HG03039 (cell line): ENCODE results near the gene SLC35G2.
"Not testable (repeated sequence)": the region's sequence is repeated elsewhere in the genome, so short reads cannot be mapped to it uniquely, and the experiment has no call there.

Source experiments
- ATAC-seq: cut with Tn5 transposase; IDR thresholded peaks from one replicate; pipeline ENCODE4 v1.9.1; 2021; ENCODE audit warnings: mild to moderate bottlenecking, moderate library complexity; ENCODE audit not compliant: unreplicated experiment

Gene SLC35G2

DNA sequence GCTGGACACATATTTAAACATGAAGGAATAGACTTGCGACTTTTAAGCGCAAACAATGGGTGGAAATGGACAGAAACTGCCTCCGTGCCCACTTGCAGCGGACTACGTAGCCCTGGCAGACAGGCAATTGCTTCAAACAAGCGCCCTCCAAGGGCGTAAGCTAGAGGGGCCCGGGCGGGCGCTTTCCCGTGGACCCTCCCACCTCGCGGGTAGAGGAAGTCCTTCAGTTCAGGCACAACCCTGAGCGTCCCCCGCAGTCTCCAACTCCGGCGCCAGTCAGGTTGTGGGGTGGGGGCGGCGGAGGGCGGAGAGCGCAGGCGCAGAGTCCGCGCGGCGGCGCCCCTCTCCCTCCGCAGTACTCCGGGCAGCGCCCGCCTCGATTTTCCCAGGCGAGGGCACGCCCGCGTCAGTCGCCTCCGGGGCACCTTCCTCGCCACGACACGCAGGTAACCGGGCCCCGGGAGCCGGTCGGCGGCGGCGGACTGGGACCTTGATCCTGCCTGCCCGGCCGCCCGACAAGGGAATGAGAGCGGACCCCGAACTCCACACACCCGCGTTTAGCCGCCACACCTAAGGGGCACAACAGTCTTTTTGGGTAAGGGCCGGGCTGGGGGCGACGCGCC is at the start of gene SLC35G2:
TSS of gene SLC35G2 (plus strand) at position 358 of the 623 bp plus-strand sequence. CDS start 35,335 bp downstream, outside the sequence.
- no peak for ATAC-seq

DNA sequence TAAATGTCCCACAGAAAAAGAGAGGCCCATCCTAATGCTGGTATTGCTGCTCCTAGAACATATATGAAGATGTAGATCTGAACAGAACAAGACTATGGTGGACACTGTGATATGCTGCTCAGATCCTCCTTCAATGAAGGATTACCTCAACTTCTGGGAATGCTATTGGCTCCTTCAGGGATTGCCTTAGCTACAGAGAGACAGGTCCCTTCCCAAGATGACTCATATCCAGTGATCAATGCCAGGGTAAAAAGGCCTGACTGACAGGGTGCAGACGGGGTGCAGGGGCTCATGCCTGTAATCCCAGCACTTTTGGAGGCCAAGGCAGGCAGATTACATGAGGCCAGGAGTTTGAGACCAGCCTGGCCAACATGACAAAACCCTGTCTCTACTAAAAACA is 46.2 kb upstream of the SLC35G2 start:
- no peak for ATAC-seq

DNA sequence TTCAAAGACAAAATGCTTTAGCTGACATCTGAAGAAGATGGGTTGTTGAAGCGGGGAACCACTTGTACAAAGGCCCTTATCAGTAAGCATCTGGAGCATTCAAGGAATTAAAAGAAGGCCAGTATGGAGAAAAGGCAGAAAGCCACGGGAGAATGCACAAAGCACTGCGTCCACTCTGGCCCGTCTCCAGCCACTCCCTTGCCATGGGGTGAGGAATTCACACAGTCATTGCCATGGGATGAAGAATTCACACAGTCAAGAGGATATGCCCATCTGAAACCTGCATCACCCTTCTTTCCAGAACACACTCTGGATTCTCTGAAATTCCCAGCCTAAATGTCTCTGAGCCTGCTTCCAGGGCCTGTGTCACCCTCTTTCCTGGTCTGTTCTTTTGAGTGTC is 40.1 kb upstream of the SLC35G2 start:
- no peak for ATAC-seq

DNA sequence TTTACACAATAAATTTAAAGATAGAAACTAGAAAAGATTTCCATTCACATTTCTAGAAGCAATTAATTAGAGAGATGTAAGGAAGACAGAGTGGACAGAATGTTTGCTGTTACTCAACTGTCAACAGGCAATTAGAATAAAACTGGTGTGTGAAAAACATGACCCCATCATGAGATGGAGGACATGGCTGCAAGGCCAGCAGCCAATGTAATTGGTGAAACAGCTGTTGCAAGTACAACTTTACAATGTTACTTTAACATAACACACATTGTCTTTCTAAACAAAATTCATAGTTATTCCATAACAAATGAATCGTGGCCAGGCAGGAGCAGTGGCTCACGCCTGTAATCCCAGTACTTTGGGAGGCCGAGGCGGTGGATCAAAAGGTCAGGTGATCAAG is 38.2 kb upstream of the SLC35G2 start:
- ATAC-seq, result no peak

DNA sequence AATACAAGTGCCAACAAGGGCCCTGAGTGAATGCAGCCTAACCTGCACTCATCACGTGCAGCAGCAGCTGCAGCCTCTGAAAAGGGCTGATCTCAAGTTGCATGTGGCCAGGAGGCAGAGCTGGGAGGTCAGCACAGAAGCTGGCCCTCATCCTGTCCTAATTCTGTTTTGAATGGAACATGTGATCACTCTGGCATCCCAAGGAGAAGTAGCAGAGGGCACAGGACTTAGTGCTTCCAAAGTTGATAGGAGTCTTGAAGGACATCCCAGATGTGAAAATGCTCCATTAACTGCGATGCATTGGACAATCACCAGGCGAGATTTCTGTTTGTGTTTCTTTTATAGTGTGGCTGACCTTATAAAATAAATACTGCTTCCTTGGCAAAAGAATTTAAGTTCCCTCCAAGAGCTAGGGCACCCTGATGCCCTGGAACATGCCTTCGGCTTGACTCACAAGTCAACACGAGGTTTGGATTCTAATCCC is 35.2 kb upstream of the SLC35G2 start:
- ATAC-seq, result no peak

DNA sequence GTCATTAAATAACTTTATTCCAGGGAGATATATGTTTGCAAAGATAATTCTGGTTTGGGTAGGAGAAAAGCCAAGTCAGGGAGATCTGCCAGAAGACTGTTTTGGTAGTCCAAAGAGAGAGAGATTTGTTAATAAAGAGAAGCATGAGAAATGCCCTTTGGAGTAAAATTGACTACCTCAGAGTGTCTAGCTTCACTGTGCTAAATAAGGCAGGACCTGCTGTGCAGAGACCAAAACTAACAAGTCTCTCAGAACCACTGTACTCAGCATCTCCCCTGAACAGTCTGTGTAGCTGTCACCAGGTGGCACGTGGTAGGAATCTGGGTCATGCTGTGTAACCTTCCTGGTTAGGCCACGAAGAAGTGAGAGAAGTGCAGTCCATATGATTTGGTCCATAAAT is 31.6 kb upstream of the SLC35G2 start:
- no peak for ATAC-seq

DNA sequence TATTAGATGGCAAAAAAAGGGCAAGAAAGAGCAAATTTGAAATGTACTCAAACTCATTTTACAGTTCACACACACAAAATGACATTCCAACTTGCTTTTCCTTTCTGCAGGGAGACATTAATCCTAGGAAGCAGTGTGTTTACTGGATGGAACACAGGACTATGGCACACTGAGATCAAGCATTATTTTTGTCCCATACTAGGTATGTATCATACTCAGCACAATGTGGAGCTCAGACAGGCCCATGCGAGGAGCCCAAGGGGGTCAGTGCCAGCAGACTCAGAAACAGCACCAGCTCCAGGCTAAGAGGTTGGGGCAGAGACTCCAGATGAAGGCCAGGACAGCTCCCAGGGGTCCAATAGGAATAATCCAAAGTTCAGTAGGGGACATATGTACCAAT is 30.8 kb upstream of the SLC35G2 start:
- ATAC-seq, result no peak

DNA sequence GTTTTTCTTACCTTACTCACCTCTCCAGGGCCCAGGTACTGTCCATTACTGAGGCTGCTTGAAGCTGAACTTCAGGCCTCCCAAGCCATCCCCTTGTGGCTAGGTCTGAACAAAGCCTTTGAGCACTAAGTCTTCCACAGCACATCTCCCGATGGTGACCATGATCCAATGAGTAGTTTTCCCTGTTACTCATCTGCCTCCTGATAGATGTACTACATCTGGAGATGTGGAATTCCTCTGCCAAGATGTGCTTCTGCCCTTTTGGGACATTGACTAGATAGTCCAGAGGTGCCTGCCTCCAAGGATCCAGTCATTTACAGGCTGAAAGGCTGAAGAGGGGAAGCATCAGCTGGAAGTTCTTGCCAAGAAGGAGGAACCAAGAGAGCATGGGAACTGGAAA is 28.9 kb upstream of the SLC35G2 start:
- no peak for ATAC-seq

DNA sequence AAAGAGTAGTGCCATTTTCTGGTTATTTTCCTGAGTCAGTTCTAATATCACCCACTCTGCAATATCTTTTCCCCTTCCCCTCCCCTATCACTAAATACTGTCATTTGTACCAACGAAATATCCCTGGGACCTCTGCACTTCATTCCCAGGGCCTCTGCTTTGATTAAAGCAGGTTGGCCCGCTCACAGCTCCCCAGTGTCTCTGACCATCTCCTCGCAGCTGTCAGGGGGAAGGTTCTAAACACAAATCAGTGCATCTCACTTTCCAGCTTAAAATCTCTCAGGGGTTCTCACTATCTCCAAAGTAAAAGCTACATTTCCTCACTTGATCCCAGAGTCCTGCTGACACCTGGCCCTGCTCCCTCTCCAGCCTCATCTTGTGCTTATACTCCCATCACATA is 28.1 kb upstream of the SLC35G2 start:
- no peak for ATAC-seq

DNA sequence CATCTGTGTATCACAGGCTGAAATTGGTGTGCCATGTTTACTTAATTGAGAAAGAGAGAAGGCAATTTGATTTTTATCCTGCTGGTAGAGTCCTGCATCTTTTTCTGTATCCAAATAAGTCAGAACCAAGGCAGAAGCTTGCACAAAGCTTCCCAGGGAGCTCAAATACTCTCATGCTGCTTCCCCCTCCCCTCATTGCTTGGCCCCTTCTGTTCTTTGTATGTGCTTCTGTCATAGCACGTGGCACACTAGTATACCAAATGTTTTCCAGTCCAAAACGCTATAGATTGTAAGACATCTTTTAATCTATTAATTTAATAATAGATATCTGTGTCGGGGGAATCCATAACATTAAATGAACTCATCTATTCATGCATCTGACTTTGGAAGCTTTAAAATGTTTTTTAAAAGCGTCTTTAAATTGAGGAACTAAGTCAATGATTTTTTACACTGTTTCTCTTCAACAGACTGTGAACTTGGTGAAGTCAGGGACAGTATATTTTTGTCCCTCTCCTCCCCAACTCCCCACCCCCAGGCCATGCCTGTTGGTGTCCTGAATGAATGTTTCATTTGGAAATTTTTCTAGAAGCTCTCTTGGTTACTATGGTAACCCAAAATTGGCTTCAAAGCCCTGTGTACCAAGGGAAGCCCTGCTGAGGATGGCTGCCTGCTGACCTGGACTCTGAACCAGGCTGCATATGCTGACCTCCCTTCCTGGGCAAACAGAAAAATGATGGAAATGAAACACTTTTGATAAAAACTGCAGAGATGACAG is 26.2 kb upstream of the SLC35G2 start:
- no peak for ATAC-seq

DNA sequence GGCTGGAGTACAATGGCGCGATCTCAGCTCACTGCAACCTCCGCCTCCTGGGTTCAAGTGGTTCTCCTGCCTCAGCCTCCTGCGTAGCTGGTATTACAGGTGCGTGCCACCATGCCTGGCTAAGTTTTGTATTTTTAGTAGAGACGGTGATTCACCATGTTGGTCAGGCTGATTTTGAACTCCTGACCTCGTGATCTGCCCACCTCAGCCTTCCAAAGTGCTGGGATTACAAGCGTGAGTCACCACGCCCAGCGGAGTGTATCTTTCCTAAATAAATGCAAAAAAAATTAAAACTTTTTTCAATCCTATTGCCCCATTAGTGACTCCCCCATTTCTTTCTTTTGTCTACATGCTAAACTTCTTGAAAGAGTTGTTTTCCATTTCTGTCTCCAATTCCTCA is 17.8 kb upstream of the SLC35G2 start:
- ATAC-seq, result not testable (repeated sequence)

DNA sequence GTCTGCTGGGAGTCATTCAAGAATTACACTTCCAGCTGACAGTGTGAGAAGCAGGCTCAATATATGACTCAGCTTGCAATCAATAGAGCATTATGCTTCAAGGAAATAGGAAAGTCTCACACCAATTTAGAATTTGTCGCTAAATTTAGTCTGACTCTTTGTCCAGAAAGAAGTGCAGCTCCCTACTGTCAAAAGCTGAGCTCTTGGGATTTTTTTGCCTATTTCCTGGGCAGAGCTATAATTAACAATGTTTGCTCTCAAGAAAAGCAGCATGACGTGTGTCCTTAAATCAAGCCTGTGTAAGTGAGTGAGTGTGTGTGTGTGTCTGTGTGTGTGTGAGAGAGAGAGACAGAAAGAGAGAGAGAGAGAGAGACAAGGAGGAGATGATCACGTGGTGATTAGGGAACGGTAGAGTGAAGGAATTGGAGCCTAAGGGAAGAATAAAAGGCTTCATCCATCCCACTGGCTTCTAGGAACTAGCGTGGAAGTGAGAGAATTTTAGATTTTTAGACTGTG is 16.4 kb upstream of the SLC35G2 start:
- ATAC-seq, result no peak

DNA sequence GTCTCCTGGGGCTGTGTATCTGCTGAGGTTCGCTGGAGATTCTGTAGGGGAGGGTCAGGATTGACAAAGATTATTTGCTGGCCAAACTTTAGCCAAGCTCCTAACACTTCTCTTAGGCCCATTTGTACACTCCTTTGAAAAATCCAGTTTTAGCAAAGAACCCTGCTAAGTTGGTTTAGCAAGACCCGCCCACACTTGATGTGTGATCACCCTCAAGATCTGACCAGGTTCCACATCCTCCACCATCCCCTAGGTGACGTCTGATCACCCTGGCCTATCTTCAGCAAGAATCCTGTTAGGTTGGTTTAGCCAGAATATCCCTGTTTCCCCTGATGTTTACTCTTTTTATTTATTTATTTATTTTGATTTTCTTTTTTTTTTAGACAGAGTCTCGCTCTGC is 14.8 kb upstream of the SLC35G2 start:
- ATAC-seq, result no peak

DNA sequence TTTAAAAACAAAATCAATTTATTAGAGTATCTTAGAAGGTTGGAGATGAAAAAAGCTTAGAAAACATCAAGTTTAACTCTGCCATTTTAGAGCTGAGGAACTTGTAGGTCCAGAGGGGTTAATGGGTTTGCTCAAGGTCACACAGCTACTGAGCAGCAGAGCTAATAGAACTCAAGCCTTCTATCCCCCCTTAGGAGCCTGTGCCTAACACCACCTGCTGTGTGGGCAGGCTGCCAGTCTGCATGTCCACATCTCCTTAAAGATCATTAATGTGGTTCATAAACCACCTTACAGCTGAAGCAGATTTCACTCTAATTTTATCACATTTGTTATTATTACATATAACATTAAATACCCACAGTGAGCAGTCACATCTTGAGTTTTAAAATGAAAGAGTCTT is 14.1 kb upstream of the SLC35G2 start:
- no peak for ATAC-seq

DNA sequence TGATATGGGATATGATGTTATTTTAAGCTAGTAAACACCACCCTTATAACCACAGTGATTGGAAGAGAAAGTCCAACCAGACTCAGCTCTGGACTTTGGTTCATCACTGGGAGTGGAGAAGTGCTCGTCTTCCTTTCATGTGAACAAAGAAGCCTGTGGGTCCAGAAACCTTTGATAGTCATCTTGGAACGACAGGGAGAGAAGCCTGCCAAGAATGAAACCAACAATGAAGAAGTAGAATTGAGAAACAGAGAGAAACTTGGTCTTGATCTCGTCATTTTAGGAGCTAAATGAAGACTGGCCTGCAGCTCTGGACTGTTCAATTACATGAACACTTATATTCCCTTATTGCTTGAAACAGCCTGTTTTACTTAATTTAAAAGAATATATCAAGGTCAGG is 13.1 kb upstream of the SLC35G2 start:
- no peak for ATAC-seq

DNA sequence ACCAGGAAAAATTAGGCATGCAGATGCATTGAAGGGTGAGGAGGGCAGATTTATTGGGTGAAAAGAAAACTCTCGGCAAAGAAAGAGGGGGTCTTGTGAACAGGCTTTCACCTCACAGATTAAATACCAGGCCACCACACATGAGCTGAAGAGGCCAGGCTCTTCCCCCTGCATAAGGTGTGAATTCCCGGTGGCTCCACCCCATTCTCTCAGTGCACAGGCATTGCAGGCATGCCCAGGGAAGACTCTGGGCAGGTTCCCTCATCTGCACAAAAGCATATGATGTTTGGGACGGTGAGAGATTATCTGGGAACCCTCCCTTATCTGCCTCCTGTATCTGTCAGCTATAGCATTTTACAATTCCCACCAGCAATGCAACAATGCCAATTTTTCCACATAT is 7.2 kb upstream of the SLC35G2 start:
- ATAC-seq, result no peak

DNA sequence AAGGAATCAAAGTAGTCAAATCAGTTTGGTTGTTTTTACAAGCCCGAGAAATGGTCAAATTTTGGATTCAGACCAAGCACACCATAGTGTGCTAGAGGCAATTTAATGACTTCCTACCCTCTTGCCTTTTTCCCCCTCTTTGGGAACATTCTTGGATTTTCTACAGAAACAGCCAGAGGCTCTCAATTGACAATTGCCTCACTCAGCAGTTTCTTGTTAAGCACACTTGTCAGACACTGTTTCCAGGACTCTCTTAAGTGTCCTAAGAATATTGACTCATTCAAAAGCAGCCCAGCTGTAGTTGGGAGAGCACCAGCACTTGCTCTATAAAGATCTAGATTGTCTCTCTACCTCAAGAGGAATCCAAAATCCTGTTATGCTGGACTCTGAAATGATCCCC is 1.5 kb upstream of the SLC35G2 start:
- no peak for ATAC-seq

DNA sequence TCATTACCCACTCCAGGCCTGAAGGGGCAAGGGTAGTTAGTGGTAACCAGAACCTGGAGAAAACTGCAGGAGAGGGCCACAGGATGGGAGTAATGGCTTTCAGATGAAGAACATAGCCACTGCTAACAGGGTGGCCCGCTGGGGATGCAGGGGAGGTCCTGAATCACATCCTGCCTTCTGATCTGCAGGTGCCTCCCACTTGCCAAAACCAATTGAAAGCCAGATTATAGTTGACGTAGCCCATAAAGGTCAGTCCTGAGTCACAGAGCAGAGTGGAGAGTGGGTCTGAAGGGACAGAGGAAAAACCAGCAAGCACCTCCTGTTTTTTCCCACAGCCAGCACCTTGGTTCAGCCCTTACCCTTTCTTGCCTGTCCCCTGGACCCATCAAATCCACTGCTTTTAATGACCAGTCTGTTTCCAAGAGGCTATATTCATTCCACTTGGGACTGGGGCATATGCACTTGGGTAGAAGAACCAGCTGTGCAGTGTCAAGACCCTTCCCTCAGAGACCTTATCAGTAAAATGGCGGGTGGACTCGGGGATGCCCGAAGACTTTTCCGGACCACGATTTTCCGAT is 646 bp upstream of the SLC35G2 start:
- peak; percentile 58 for ATAC-seq

DNA sequence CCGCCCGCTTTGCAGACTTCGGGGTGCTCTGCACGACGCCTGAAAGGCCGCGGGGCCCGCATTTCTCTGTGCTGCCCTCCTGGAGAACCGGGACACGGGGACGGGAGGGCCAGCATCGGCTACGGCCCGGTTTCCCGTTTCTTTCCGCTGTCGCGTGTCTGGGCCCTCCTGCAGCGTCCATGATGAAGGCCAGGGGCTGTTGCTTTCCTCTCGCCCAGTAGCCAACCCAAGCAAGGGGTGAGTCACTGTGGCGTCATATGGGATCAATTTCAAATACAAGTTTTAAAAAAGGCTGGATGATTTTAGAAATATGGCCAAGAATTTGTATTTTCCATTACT is 435 bp downstream of the SLC35G2 start:
- ATAC-seq, result no peak

DNA sequence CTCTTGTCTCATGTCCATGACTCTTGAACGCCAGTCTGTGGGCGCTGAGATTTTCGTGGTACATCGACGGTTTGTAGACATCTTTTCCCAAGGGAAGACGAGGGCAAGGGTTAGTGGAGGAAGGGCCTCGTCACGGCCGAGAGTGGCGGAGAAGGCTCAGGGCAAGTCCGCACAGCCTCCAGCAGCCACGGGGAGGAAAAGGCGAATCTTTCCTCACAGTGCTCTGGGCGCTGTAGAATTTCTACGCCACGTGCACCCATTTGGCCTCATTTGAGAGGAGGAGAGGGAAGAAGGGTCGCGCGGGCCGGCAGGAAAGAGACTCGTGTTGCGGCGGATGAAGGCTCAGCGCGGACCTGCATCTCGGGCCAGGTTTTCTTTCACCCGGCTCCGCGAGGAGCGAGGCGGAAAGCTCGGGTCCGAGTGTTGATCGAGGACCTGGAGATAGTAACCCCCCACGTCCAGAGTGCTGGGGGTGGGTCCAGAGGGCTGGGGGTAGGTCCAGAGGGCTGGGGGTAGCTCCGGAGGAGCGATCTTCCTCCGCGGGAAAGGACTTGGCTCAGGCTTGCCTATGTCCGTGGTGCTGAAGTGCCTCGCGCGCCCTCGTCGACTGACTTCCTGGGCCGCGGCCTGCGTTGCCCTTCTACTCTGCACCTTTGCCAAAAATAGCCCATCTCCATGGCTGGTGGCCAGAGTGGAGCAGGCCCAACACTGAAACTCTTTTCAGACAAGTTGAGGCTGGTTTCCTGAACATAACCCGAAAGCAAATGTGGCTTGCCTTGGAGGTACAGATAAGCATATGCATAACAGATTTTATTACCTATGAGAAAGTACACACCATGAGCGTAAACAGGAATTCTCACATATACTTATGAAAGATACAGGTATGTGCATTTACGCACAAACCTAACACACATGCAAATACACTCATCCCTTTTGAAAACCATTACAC is 1.1 kb downstream of the SLC35G2 start:
- no peak for ATAC-seq

DNA sequence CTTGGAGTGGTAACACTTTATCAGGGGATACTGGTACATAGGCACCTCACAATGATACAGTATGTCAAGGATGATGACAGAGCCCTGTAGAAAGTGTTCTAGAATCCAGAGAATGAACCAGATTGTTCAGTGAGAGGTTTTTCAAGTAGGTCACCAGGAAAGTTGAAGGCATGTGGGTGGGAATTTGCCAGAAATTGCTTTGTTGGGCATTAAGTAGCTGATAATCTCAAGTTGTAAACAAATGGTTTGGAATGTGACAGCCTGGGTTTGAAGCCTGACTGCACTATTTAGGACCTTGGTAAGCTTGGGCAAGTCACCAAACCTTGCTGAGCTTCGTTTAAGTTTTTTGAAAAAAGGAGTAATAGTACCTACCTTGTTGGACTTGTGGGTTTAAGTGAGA is 12.5 kb downstream of the SLC35G2 start:
- ATAC-seq, result no peak
